T-helper 2 cell (primary cell): ENCODE results near the gene FBXL12.
"Not testable (repeated sequence)": the region's sequence is repeated elsewhere in the genome, so short reads cannot be mapped to it uniquely, and the experiment has no call there.

Source experiments
- DNase-seq, 5 experiments: peaks; one replicate each; pipeline versions ENCODE4 v3.0.0 to v3.0.0-alpha.2; 2012 to 2022

FBXL12 gene

GRCh38 chr19:9791552-9792205, 27.2 kb downstream of the FBXL12 start:
- DNase-seq = peak; percentile 79 to 98 (median 97)

- not testable (repeated sequence) for DNase-seq
These were observed 27.9 kb downstream of the FBXL12 start for GRCh38 chr19:9791073-9791367.

DNA sequence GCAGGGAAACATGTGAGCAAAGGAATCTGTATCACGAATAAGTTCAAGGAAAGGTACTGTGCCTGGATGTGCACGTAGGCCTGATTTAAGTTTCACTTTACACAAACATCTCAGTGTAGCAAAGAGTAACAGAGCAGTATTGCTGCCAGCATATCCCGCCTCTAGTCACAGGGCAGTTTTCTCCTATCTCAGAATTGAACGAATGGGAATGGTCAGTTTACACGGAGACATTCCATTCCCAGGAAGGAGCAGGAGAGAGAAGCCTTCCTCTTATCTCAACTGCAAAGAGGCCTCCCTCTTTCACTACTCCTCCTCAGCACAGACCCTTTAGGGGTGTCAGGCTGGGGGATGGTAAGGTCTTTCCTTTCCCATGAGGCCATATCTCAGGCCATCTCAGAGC, 29.3 kb downstream of the FBXL12 start:
- not testable (repeated sequence) for DNase-seq

GRCh38 chr19:9789066-9789465, 29.8 kb downstream of the FBXL12 start:
- DNase-seq = no peak

GRCh38 chr19:9788604-9789003, 30.3 kb downstream of the FBXL12 start:
- not testable (repeated sequence) for DNase-seq

GRCh38 chr19:9786819-9787218, 32.1 kb downstream of the FBXL12 start:
- DNase-seq = no peak

DNA sequence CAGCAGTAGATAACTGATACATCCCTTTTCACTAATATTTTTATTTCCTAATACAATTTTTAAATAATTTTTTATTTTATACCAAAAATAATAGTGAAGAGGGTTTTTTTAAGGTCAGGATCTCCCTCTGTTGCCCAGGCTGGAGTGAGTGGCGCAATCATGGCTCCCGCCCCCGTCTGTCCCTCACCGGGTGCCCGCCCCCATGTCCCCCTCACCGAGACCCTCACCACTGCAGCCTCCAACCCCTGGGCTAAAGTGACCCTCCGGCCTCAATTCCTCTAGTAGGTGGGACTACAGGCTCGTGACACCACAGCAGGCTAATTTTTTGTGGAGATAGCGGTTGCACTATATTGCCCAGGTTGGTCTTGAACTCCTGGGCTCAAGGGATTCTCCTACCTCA, 32.5 kb downstream of the FBXL12 start:
- DNase-seq = no peak

DNA sequence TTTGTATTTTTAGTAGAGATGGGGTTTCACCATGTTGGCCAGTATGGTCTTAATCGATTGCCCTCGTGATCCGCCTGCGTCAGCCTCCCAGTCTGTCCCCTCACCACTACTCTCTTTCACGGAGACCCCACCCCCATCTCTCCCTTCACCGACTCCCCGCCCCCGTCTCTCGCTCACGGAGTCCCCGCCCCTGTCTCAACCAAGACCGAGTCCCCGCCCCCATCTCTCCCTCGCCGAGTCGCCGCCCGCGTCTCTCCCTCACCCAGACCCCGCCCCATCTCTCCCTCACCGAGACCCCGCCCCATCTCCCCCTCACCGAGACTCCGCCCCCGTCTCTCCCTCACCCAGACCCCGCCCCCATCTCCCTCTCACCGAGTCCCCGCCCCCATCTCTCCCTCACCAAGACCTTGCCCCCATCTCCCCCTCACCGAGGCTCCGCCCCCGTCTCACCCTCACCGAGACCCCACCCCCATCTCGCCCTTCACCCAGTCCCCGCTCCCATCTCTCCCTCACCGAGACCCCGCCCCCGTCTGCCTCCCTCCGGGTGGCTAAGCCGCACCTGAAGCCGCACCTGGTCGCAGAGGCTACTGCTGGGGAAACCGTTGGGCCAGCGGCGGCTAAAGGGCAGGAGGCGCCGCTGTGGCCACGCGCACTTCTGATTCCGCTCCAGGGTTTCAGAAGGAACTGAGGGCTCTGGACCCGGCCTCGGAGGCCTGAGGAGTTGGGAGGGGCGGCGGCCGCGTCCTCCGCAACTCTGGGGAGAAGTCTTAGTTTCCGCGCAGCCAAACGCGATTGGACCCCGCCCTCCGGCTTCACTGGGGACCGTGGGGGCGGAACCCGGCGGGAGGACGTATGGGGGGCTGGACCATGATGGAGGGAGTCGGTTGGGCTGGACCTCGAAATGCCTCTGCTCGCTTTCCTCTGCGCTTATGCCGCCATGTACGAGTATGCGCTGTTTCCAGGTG, 33.2 kb downstream of the FBXL12 start:
- peak; percentile 89 to 98 (median 97) for DNase-seq

DNA sequence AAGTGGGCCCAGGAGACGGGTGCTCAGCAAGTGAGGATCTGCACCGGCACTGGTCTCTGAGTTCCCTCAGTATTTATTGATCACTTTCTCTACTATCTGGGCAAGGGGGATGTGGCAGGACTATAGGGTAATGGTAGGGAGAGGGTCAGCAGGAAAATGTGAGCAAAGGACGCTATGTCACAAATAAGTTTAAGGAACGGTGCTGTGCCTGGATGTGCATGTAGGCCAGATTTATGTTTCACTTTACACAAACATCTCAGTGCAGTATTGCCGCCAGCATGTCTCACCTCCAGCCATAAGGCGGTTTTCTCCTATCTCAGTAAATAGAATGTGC, 34.7 kb downstream of the FBXL12 start:
- not testable (repeated sequence) for DNase-seq

GRCh38 chr19:9782338-9782737, 36.5 kb downstream of the FBXL12 start:
- DNase-seq = no peak

DNA sequence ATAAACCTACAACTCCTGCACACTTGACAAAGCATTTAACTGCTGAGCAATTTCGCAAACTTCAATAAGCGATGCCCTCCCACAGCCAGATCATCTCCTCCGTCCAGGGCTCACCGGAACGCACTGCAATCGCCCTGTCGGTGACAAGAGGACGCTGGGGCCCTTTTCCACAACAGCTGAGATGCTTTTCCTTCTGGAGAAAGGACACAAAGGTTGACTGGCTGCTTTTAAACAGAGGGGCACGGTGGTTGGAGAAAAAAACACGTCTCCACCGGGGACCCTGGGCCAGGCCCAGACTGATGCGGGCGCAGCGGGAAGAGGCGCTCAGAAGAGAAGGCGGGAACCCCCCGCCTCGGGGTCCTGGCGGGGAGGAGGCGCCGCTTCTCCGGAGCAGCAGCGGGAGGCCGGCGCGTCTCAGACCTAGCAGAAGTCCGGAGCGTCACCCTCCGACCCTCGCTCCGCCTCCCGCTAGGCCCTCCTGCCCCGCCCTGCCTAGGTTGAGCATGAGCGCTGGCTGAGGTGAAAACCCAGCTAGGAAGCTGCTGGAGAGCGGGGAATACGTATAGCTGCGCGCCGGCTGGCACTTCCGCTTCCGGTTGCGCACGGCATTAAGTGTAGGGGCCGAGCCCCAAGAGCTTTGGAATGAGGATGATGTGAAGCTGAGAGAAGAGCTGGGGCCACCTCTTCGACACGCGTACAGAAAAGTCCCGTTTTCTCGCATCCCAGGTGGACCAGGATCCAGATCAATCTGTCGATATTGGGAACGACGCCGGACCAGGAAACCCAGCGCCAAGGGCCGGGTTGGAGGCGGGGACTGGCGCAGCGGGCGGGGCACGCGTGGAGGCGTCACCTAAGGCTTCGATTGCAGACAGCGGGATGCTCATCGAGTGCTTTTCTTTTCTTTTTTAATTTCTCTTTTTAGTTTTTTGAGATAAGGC, 50.4 kb downstream of the FBXL12 start, which contains the start of gene ZNF846:
ZNF846 (minus strand) TSS at position 564 of the 938 bp plus-strand sequence. CDS start 3,788 bp downstream, outside the sequence.
- peak; percentile 73 to 98 (median 89) for DNase-seq
